ENCODE results near the gene PHACTR2. TPM values are rescaled to one million over a fixed set of nuclear protein-coding genes. Genes with fewer than 3 reads are reported as not detected.

The PHACTR2 gene
- total and polyA plus RNA-seq, 2 of the 13 experiments (the other 11 are each of a cell fraction or from before 2014, with no cell fraction given), result 11.3 to 28.2 TPM

- TF ChIP-seq ZNF468 (CRISPR knock-in tag; IDR thresholded peaks at IDR 0.05) (peak; percentile 36; the same call in 1 of the 2 replicates), ZNF34 (CRISPR knock-in tag; IDR thresholded peaks at IDR 0.05; ENCODE audit: borderline replicate concordance) (no peak), MED8 (CRISPR knock-in tag; IDR thresholded peaks at IDR 0.05; ENCODE audit: insufficient replicate concordance) (peak; percentile 17), HOXA9 (CRISPR knock-in tag; IDR thresholded peaks at IDR 0.05; ENCODE audit: borderline replicate concordance) (no peak), NFRKB (IDR thresholded peaks at IDR 0.05) (no peak), CBX2 (IDR thresholded peaks at IDR 0.05; ENCODE audit: low read depth, low read length) (no peak), CBX2 (CRISPR knock-in tag; IDR thresholded peaks at IDR 0.05; ENCODE audit: low read depth) (no peak), KDM5B (CRISPR knock-in tag; IDR thresholded peaks at IDR 0.05; ENCODE audit: borderline replicate concordance) (no peak), FOXP4 (CRISPR knock-in tag; IDR thresholded peaks at IDR 0.05) (peak; percentile 97), PRPF4 (IDR thresholded peaks at IDR 0.05; ENCODE audit: low read depth, low read length, poor library complexity, severe bottlenecking) (no peak), ZNF513 (CRISPR knock-in tag; conservative IDR thresholded peaks at IDR 0.05) (0 out of 2 replicates have a peak, but pooled peaks have one; percentile 62), PPARG (CRISPR knock-in tag; conservative IDR thresholded peaks at IDR 0.05) (peak; percentile 84), FOXA1 (IDR thresholded peaks at IDR 0.05) (peak; percentile 98), FOXA1 (CRISPR knock-in tag; IDR thresholded peaks at IDR 0.05) (peak; percentile 99), ZNF773 (CRISPR knock-in tag; IDR thresholded peaks at IDR 0.05; ENCODE audit: borderline replicate concordance) (0 out of 2 replicates have a peak, but pooled peaks have one; percentile 67), SATB2 (CRISPR knock-in tag; IDR thresholded peaks at IDR 0.05) (peak; percentile 73; the same call in 1 of the 2 replicates), KLF15 (CRISPR knock-in tag; IDR thresholded peaks at IDR 0.05; ENCODE audit: borderline replicate concordance) (no peak; the same call in 1 of the 2 replicates), AKNA (CRISPR knock-in tag; IDR thresholded peaks at IDR 0.05; ENCODE audit: borderline replicate concordance) (0 out of 2 replicates have a peak, but pooled peaks have one; percentile 65), ATF7-NPFF (CRISPR knock-in tag; IDR thresholded peaks at IDR 0.05; ENCODE audit: low read depth) (0 out of 2 replicates have a peak, but pooled peaks have one; percentile 52), ZSCAN22 (CRISPR knock-in tag; IDR thresholded peaks at IDR 0.05) (no peak), ZNF232 (CRISPR knock-in tag; IDR thresholded peaks at IDR 0.05; ENCODE audit: borderline replicate concordance) (0 out of 2 replicates have a peak, but pooled peaks have one; percentile 19)
These were observed 67.7 kb downstream of the PHACTR2 start (continued) for GRCh38 chr6:143745166-143746133.

All from HepG2 (cell line).